Measurements from ENCODE around the gene HK1. TPM values are rescaled to one million over a fixed set of nuclear protein-coding genes. Genes with fewer than 3 reads are reported as not detected.
A peak's percentile ranks its signal among the peaks of the same experiment; 100 is the strongest.
"Not testable (repeated sequence)": the region's sequence is repeated elsewhere in the genome, so short reads cannot be mapped to it uniquely, and the experiment has no call there.

Gene HK1
- total RNA-seq, 1 donor from 2014 or later: 110 TPM

- Mint-ChIP-seq H3K27ac (ENCODE audit: unreplicated experiment) (no peak overlapping the region), H3K4me3 (ENCODE audit: unreplicated experiment) (no peak overlapping the region), H3K4me1 (ENCODE audit: low read depth) (peaks cover 16% of the 10 kb centered on the region), H3K36me3 (ENCODE audit: low read depth) (peaks cover 1% of the 10 kb centered on the region), H3K9me3 (ENCODE audit: low read depth) (no peaks in the 10 kb centered on the region), H3K27me3 (ENCODE audit: low read depth) (no peaks in the 10 kb centered on the region)
- TF ChIP-seq, protein P1, sequence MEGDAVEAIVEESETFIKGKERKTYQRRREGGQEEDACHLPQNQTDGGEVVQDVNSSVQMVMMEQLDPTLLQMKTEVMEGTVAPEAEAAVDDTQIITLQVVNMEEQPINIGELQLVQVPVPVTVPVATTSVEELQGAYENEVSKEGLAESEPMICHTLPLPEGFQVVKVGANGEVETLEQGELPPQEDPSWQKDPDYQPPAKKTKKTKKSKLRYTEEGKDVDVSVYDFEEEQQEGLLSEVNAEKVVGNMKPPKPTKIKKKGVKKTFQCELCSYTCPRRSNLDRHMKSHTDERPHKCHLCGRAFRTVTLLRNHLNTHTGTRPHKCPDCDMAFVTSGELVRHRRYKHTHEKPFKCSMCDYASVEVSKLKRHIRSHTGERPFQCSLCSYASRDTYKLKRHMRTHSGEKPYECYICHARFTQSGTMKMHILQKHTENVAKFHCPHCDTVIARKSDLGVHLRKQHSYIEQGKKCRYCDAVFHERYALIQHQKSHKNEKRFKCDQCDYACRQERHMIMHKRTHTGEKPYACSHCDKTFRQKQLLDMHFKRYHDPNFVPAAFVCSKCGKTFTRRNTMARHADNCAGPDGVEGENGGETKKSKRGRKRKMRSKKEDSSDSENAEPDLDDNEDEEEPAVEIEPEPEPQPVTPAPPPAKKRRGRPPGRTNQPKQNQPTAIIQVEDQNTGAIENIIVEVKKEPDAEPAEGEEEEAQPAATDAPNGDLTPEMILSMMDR (IDR thresholded peaks at IDR 0.05): no peak
- no peak for DNase-seq (ENCODE audit: low spot score)
Measured at GRCh38 chr10:69446650-69447151, 168.4 kb downstream of the HK1 start.

DNA sequence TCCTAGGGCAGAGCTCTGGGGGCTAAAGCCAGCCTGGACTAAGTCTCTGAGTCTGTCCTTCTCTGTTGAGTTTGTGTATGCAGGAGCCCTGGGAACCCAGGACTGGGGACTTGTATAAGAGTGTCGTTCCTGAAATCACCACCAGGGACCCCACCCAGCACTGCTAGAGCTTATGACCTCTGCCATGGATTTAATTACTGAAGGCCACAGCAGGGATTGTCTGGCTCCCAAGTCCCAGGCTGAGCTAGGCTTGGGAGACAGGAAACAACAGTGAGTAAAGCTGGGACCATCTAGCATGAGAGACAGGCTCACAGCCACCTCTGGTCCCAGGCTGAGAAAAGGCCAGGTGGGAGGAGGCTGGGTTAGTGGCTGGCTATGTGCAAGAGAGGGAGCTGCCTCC is 171.5 kb downstream of the HK1 start:
- Mint-ChIP-seq H3K4me1 (ENCODE audit: low read depth) (peaks cover 21% of the 10 kb centered on the region), H3K4me3 (ENCODE audit: unreplicated experiment) (no peak overlapping the region), H3K27me3 (ENCODE audit: low read depth) (peaks cover 3% of the 10 kb centered on the region), H3K27ac (ENCODE audit: unreplicated experiment) (no peak overlapping the region), H3K9me3 (ENCODE audit: low read depth) (no peaks in the 10 kb centered on the region), H3K36me3 (ENCODE audit: low read depth) (peaks cover 1% of the 10 kb centered on the region)
- DNase-seq (ENCODE audit: low spot score): no peak
- TF ChIP-seq, protein P1 (IDR thresholded peaks at IDR 0.05): peak; percentile 74

GRCh38 chr10:69450395-69450794 is 172.1 kb downstream of the HK1 start:
- H3K27me3 Mint-ChIP-seq (ENCODE audit: low read depth); H3K4me3 Mint-ChIP-seq (ENCODE audit: unreplicated experiment); DNase-seq (ENCODE audit: low spot score); H3K36me3 Mint-ChIP-seq (ENCODE audit: low read depth); H3K27ac Mint-ChIP-seq (ENCODE audit: unreplicated experiment); H3K9me3 Mint-ChIP-seq (ENCODE audit: low read depth): not testable (repeated sequence)
- H3K4me1 Mint-ChIP-seq (ENCODE audit: low read depth): peaks cover 21% of the 10 kb centered on the region

- Mint-ChIP-seq H3K27ac (ENCODE audit: unreplicated experiment) (no peak within 1 kb of the TSS), H3K27me3 (ENCODE audit: low read depth) (peaks cover 3% of the 10 kb centered on the region), H3K4me1 (ENCODE audit: low read depth) (peaks cover 20% of the 10 kb centered on the region), H3K36me3 (ENCODE audit: low read depth) (peaks cover 1% of the 10 kb centered on the region), H3K9me3 (ENCODE audit: low read depth) (no peaks in the 10 kb centered on the region), H3K4me3 (ENCODE audit: unreplicated experiment) (peak within 1 kb of the TSS; percentile 85)
- TF ChIP-seq, protein P1 (IDR thresholded peaks at IDR 0.05): no peak
- DNase-seq (ENCODE audit: low spot score): no peak
Measured at GRCh38 chr10:69451209-69451783, 173.0 kb downstream of the HK1 start, which contains the start of gene TSPAN15. Gene TSPAN15 (plus strand): TSS chr10:69451465. CDS start chr10:69451595, 130 bp downstream.

Other genes with a start within 250 kb of the HK1 start
- gene SRGN, start 190.4 kb upstream of the HK1 start, total RNA-seq: 10.3 to 16.1 TPM (median 16.0 TPM) in 3 replicates
- 51.7 to 66.3 TPM (median 61.6 TPM) in 3 replicates for gene VPS26A, start 154.3 kb upstream of the HK1 start, total RNA-seq
- 24.1 to 28.6 TPM (median 27.4 TPM) in 3 replicates for gene SUPV3L1, start 98.3 kb upstream of the HK1 start, total RNA-seq
- 0.24 to 4.0 TPM (median 3.8 TPM) in 3 replicates for gene HKDC1, start 58.2 kb upstream of the HK1 start, total RNA-seq
- not detected in 3 replicates for gene TACR2, start 138.4 kb downstream of the HK1 start, total RNA-seq
- gene TSPAN15, start 173.0 kb downstream of the HK1 start, total RNA-seq: 1.7 to 11.1 TPM (median 8.9 TPM) in 3 replicates

Measured in chondrocyte (in vitro differentiated cells).